Renal cortical epithelial cell (primary cell): ENCODE results near the gene FCN3. TPM values are rescaled to one million over a fixed set of nuclear protein-coding genes. Genes with fewer than 3 reads are reported as not detected.

Experiments
- DNase-seq: peaks from one replicate; pipeline ENCODE4 v3.0.0-alpha.2; 2011; ENCODE audit warnings: low read depth
- total RNA-seq: library from RNA; depleted of rRNA; stranded (reverse); fragments of >200 nt; gene quantifications from 2 replicates; pipeline ENCODE4 v1.2.3, GENCODE V29; 2014

Gene FCN3
- total RNA-seq, 1 donor from 2014 or later, result not detected

GRCh38 chr1:27358038-27358927, 16.3 kb downstream of the FCN3 start:
- DNase-seq, result no peak

- no peak for DNase-seq
Measured at GRCh38 chr1:27357281-27358037, 17.2 kb downstream of the FCN3 start.

DNA sequence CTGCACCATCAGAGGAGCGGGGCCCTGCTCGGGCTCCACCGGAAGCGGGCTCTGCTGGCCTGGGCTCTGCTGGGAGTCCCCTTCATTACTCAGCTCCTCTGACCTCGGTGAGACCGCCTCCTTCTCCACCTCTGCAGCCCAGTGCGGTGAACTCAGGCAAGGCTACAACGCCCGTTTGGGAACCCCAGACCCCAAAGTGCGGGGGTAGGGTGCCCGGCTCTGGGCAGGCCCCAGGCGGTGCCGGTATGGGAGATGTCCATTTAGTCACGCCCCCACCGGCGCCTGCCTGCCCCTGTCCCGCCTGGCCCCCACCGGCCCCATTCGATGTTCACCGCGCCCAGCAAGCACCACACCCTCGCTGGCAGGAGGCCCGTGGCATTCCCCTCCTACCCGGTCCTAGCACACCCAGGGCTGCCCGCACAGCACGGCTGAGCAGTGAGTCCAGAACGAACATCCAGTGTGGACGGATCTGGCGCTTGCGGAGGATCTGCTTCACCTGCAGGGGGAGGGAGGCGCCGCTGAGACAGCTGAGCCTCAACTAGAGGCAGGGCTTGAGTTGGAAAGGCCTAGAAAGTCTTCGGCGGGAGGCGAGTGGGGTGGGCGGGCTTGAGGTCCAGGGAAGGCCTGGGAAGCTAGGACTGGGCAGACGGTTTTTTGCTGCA, 17.9 kb downstream of the FCN3 start:
- no peak for DNase-seq

DNA sequence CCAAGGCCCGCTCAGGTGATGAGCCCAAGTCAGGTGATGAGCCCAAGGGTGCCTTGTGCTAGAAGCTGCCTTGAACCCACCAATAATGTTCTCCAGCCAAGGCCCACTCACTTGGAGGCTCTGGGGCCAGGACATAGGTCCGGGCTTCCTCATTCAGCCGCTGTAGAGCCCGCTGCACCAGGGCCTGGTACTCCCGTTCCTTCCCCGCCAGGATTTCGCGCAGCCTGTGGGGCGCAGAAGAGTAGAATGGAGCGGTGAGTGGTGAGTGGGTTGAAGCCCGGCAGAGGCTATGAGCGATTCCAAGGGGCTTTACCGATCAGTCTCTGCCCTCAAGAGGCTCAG, 18.4 kb downstream of the FCN3 start:
- no peak for DNase-seq

GRCh38 chr1:27355683-27356082, 18.9 kb downstream of the FCN3 start:
- no peak for DNase-seq

DNA sequence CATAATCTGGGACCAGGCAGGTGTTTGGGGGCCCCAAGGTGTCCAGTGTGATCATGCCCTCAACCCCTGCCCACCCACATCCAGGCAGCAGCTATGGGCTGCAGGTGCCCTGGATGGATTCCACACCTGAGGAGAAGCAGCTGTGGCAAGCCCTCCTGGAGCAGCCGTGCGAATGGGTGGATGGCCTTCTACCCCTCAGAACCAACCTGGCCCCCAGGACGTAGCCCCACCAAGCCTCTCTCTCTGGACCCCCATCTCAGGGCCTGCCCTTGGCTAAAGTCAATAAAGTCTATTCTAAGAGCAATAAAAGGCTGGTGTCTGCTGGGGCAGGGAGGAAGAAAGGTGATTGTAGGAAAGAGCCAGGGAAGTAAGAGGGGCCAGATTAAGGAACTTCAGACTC, 21.0 kb downstream of the FCN3 start:
- DNase-seq, result no peak

GRCh38 chr1:27353166-27353565, 21.5 kb downstream of the FCN3 start:
- no peak for DNase-seq

DNA sequence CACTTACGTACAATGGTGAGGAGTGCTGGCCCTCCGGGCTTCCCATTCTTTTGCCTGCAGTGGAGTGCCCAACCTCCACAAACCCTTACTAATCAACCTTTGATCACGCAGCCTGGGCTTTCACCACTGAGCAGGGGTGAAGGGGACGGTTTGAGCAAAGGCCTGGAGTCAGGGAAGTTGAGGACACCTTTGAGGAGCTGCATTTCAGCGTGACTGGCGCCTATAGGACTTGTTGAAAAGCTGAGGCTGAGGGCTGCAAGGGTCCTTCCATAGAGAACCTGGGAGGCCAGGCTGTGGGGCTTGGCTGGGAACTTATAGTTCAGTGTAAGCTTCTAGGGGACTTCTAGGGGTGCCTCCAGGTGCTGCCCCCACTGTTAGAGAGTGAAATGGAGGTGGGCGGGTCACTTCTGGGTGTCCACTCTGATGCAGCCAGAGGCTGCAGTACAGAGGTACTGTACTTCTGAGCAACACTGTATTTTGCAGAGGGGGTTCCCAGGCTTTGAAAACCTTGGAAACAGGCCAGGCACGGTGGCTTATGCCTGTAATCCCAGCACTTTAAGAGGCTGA, 23.0 kb downstream of the FCN3 start:
- peak; percentile 32 for DNase-seq

GRCh38 chr1:27350663-27351540, 23.7 kb downstream of the FCN3 start:
- DNase-seq, result no peak

GRCh38 chr1:27349784-27350662, 24.6 kb downstream of the FCN3 start:
- no peak for DNase-seq

- no peak for DNase-seq
Measured at GRCh38 chr1:27348861-27349783, 25.5 kb downstream of the FCN3 start.

DNA sequence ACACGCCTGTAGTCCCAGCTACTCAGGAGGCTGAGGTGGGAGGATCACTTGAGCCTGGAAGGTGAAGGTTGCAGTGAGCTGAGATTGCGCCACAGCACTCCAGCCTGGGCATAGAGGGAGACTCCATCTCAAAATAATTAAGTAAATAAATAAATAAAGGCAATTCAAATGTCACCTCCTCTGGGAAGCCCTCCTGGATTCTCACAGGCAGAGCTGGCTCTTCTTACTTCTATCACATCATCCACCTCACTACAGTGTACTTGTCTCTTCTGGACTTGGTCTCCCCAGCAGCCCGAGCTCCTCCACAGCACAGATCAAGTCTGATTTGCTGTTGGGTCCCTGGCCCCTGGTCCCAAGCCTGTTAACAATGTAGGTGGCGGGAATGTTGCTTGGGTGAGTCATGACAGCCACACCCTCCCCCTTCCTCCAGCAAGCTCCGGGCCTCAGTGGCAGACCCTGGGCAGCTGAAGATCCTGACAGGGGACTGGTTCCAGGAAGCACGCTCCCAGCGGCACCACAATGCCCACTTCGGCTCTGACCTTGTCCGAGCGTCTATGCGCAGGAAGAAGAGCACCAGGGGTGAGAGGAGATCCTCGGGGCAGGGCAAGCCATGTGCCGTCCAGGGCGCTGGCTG, 27.5 kb downstream of the FCN3 start:
- no peak for DNase-seq

- no peak for DNase-seq
Measured at GRCh38 chr1:27346357-27346756, 28.3 kb downstream of the FCN3 start.

GRCh38 chr1:27345272-27345671, 29.4 kb downstream of the FCN3 start:
- no peak for DNase-seq

GRCh38 chr1:27343639-27344025, 31.0 kb downstream of the FCN3 start:
- no peak for DNase-seq

- DNase-seq, result no peak
Measured at GRCh38 chr1:27342778-27343638, 31.6 kb downstream of the FCN3 start.

DNA sequence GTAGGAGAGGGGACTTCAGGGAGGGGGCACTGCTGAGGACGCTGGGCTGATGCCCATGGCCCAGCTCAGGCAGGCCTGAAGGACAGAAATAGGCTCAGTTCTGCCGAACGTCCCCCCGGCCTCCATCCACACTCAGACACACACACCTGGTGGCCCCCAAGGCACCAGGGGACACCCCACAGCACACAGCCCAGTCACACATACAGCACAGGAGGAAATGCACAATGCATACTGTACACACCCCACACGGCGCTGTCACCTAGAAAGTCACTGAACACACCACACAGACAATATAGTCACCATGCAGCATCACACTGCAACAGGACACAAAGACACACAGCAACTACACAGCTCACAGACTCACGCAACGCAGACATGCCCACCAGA, 32.2 kb downstream of the FCN3 start:
- DNase-seq, result no peak
